Gastroesophageal sphincter (tissue), 3 donors: ENCODE data around the gene HDDC3.

ENCODE experiments used
- CTCF ChIP-seq, 4 experiments: fragments of 200-600 bp in 2 of 4; fragments of 450-650 bp in 2 of 4; sonication (generic) in 1 of 4; IDR thresholded peaks; one replicate each; pipeline ENCODE4 v1.5.1; 2017 to 2019; ENCODE audit warnings: antibody characterized with exemption in 4 of 4, mild to moderate bottlenecking in 2 of 4, moderate library complexity in 2 of 4
- EP300 ChIP-seq: sonication (generic); formaldehyde crosslinking; IDR thresholded peaks from one replicate; pipeline ENCODE4 v1.6.1; 2017; ENCODE audit warnings: antibody characterized with exemption, mild to moderate bottlenecking

GRCh38 chr15:90972133-90972532 is 39.8 kb upstream of the HDDC3 start:
- no peak for TF ChIP-seq EP300
- TF ChIP-seq CTCF (IDR thresholded peaks at IDR 0.05): no peak
